Chondrocyte (in vitro differentiated cells): Measurements from ENCODE around the gene SEPTIN2. TPM values are rescaled to one million over a fixed set of nuclear protein-coding genes. Genes with fewer than 3 reads are reported as not detected.
"Not testable (repeated sequence)": the region's sequence is repeated elsewhere in the genome, so short reads cannot be mapped to it uniquely, and the experiment has no call there.

Experiments
- DNase-seq: peaks from one replicate; pipeline ENCODE4 v3.0.0; 2021; ENCODE audit warnings: mixed read lengths, low spot score
- H3K27ac Mint-ChIP-seq: one replicate; pipeline ENCODE4 v1.8.0; 2021; ENCODE audit warnings: mild to moderate bottlenecking, moderate library complexity, mixed read lengths; ENCODE audit not compliant: unreplicated experiment
- H3K27me3 Mint-ChIP-seq: 2 replicates; pipeline ENCODE4 v1.8.0; 2021; ENCODE audit warnings: low read depth, mixed read lengths
- H3K36me3 Mint-ChIP-seq: 2 replicates; pipeline ENCODE4 v1.8.0; 2021; ENCODE audit warnings: low read depth, mixed read lengths
- H3K4me1 Mint-ChIP-seq: 2 replicates; pipeline ENCODE4 v1.8.0; 2021; ENCODE audit warnings: low read depth, mild to moderate bottlenecking, mixed read lengths
- H3K4me3 Mint-ChIP-seq: one replicate; pipeline ENCODE4 v1.8.0; 2021; ENCODE audit warnings: mild to moderate bottlenecking, moderate library complexity, mixed read lengths; ENCODE audit not compliant: unreplicated experiment
- H3K9me3 Mint-ChIP-seq: 2 replicates; pipeline ENCODE4 v1.8.0; 2021; ENCODE audit warnings: low read depth, mixed read lengths
- CTCF ChIP-seq: fragments of 200-600 bp; sonication (generic); IDR thresholded peaks from 2 replicates; pipeline ENCODE4 v1.5.0; 2021; ENCODE audit warnings: antibody characterized with exemption, mild to moderate bottlenecking, moderate library complexity
- total RNA-seq: library from RNA; stranded (reverse); gene quantifications from 3 replicates; pipeline ENCODE4 v1.2.1, GENCODE V29; 2021

The SEPTIN2 gene
- total RNA-seq, 1 donor from 2014 or later: 465 TPM

GRCh38 chr2:241378816-241379215, 63.1 kb downstream of the SEPTIN2 start:
- Mint-ChIP-seq H3K36me3 (peaks cover 14% of the 10 kb centered on the region), H3K27ac (peak overlapping the region; percentile 94), H3K4me3 (no peak overlapping the region), H3K4me1 (peaks cover 66% of the 10 kb centered on the region), H3K27me3 (no peaks in the 10 kb centered on the region), H3K9me3 (no peaks in the 10 kb centered on the region)
- TF ChIP-seq CTCF: no peak
- DNase-seq: no peak

- peak overlapping the region; percentile 94 for H3K27ac Mint-ChIP-seq
- peaks cover 74% of the 10 kb centered on the region for H3K4me1 Mint-ChIP-seq
Observed at GRCh38 chr2:241379481-241380480, 64.1 kb downstream of the SEPTIN2 start.

GRCh38 chr2:241381872-241382271, 66.1 kb downstream of the SEPTIN2 start:
- no peak for TF ChIP-seq CTCF
- no peak for DNase-seq
- peaks cover 82% of the 10 kb centered on the region for H3K4me1 Mint-ChIP-seq
- no peaks in the 10 kb centered on the region for H3K27me3 Mint-ChIP-seq
- peaks cover 6% of the 10 kb centered on the region for H3K36me3 Mint-ChIP-seq
- H3K4me3 Mint-ChIP-seq: peak overlapping the region; percentile 15
- H3K9me3 Mint-ChIP-seq: no peaks in the 10 kb centered on the region
- peak overlapping the region; percentile 17 for H3K27ac Mint-ChIP-seq

More at GRCh38 chr2:241379481-241380480, 64.1 kb downstream of the SEPTIN2 start:
- Mint-ChIP-seq H3K4me3 (peak overlapping the region; percentile 29), H3K9me3 (no peaks in the 10 kb centered on the region), H3K36me3 (peaks cover 13% of the 10 kb centered on the region), H3K27me3 (no peaks in the 10 kb centered on the region)
- no peak for DNase-seq
- TF ChIP-seq CTCF: no peak

- not testable (repeated sequence) for H3K4me3 Mint-ChIP-seq, H3K36me3 Mint-ChIP-seq, DNase-seq, H3K27ac Mint-ChIP-seq, H3K9me3 Mint-ChIP-seq, H3K27me3 Mint-ChIP-seq
- H3K4me1 Mint-ChIP-seq: peaks cover 64% of the 10 kb centered on the region
Observed at GRCh38 chr2:241385450-241385849, 69.7 kb downstream of the SEPTIN2 start.

DNA sequence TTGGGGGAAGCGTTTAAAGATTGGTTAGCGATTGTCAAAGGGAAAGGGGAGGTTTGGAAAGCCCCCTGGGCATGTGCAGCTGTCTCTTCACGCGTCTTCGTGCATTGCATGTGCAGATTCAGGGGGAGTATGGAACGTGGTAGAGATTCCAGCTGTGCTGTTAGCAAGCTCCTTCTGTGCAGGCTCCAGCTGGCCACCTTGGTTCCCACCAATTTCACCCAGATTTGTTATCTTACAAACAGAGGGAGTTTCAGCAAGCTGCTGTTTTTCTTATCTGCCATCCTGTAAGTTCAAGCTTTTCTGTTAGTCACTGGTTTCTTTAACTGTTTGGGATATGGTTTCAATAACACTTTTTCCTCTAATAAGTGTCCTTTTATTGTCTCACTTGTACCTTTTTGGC, 70.8 kb downstream of the SEPTIN2 start:
- H3K9me3 Mint-ChIP-seq: no peaks in the 10 kb centered on the region
- TF ChIP-seq CTCF: no peak
- no peaks in the 10 kb centered on the region for H3K27me3 Mint-ChIP-seq
- no peak for DNase-seq
- H3K4me3 Mint-ChIP-seq: no peak overlapping the region
- peaks cover 54% of the 10 kb centered on the region for H3K4me1 Mint-ChIP-seq
- H3K27ac Mint-ChIP-seq: no peak overlapping the region
- peaks cover 8% of the 10 kb centered on the region for H3K36me3 Mint-ChIP-seq
